DOHH2 (cell line): ENCODE data around the gene MAML2.

Experiments
- H3F3A ChIP-seq: fragments of 200-600 bp; sonication (generic), shearing (Covaris generic); 2 replicates; pipeline ENCODE4 v1.6.0; 2016; ENCODE audit warnings: antibody characterized with exemption, mild to moderate bottlenecking; ENCODE audit not compliant: control insufficient read depth, insufficient read depth
- H3K27ac ChIP-seq: fragments of 200-600 bp; sonication (generic); 2 replicates; pipeline ENCODE4 v1.5.1; 2014; ENCODE audit warnings: low read depth, mild to moderate bottlenecking, low read length, moderate library complexity
- H3K27me3 ChIP-seq: fragments of 200-600 bp; sonication (generic); 2 replicates; pipeline ENCODE4 v1.6.1; 2014; ENCODE audit warnings: mild to moderate bottlenecking, low read length, mixed read lengths; ENCODE audit not compliant: control insufficient read depth
- H3K36me3 ChIP-seq: fragments of 200-600 bp; sonication (generic); 2 replicates; pipeline ENCODE4 v1.6.1; 2014; ENCODE audit warnings: mild to moderate bottlenecking, low read length, moderate library complexity, mixed read lengths; ENCODE audit not compliant: control insufficient read depth
- H3K4me1 ChIP-seq: fragments of 200-600 bp; sonication (generic); 2 replicates; pipeline ENCODE4 v1.6.1; 2014; ENCODE audit warnings: mild to moderate bottlenecking, low read length, mixed read lengths; ENCODE audit not compliant: control insufficient read depth
- H3K4me2 ChIP-seq: fragments of 200-600 bp; sonication (generic); 2 replicates; pipeline ENCODE4 v1.6.0; 2014; ENCODE audit warnings: mild to moderate bottlenecking, low read length, moderate library complexity
- H3K4me3 ChIP-seq: fragments of 200-600 bp; sonication (generic); 2 replicates; pipeline ENCODE4 v1.5.1; 2014; ENCODE audit warnings: mild to moderate bottlenecking, low read length, mixed read lengths
- H3K79me2 ChIP-seq: fragments of 200-600 bp; sonication (generic); 2 replicates; pipeline ENCODE4 v1.6.1; 2014; ENCODE audit warnings: mild to moderate bottlenecking, low read length, mixed read lengths; ENCODE audit not compliant: control insufficient read depth
- H3K9me2 ChIP-seq: fragments of 200-600 bp; sonication (generic); replicated peaks from 2 replicates; pipeline ENCODE4 v1.6.1; 2014; ENCODE audit warnings: mild to moderate bottlenecking, low read length, mixed read lengths; ENCODE audit not compliant: control insufficient read depth
- H3K9me3 ChIP-seq: fragments of 200-600 bp; sonication (generic); 2 replicates; pipeline ENCODE4 v1.6.1; 2014; ENCODE audit warnings: antibody characterized with exemption, low read length, mixed read lengths; ENCODE audit not compliant: control insufficient read depth, insufficient read depth
- H4K20me1 ChIP-seq: fragments of 200-600 bp; sonication (generic); 2 replicates; pipeline ENCODE4 v1.6.0; 2014; ENCODE audit warnings: low read depth, mild to moderate bottlenecking, antibody characterized with exemption, low read length, moderate library complexity; ENCODE audit not compliant: control insufficient read depth, insufficient read depth
- EZH2phosphoT487 ChIP-seq: fragments of 200-600 bp; sonication (generic); IDR thresholded peaks from 2 replicates; pipeline ENCODE4 v1.6.1; 2017; ENCODE audit warnings: borderline replicate concordance, mild to moderate bottlenecking, antibody characterized with exemption, low read length, moderate library complexity, mixed read lengths
- TF ChIP-seq, protein P1 (sequence below): fragments of 200-600 bp; sonication (generic); IDR thresholded peaks from one replicate; pipeline ENCODE4 v1.5.1; 2014; ENCODE audit warnings: antibody characterized with exemption, mild to moderate bottlenecking, low read depth, low read length; ENCODE audit not compliant: poor library complexity, severe bottlenecking

Gene MAML2

DNA sequence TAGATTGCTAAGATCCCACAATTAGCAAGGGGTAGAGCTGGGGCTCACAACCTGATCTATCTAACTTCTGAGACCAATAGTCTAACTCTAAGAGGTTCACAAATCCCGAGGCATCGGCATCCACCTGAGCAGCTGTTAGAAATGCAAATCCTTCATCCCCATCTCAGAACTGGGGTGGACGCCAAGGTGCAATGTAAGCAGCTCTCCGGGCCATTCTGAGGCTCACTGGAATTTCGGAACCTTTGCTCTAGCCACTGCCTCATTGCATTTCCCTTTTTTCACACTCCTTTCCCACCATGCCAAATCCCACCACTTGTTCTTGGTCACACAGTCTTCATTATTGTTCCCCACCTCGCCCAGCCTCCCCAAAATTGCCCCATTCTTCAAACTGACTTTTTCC, 29.8 kb downstream of the MAML2 start:
- Histone ChIP-seq H3K9me3 (no peaks in the 10 kb centered on the region), H3K4me3 (no peak overlapping the region), H3K79me2 (no peaks in the 10 kb centered on the region), H4K20me1 (no peaks in the 10 kb centered on the region), H3K27me3 (no peaks in the 10 kb centered on the region), H3K4me1 (no peaks in the 10 kb centered on the region), H3K27ac (no peak overlapping the region), H3K9me2 (no peaks in the 10 kb centered on the region), H3K4me2 (no peak overlapping the region), H3F3A (no peaks in the 10 kb centered on the region), H3K36me3 (no peaks in the 10 kb centered on the region)
- TF ChIP-seq, protein P1, sequence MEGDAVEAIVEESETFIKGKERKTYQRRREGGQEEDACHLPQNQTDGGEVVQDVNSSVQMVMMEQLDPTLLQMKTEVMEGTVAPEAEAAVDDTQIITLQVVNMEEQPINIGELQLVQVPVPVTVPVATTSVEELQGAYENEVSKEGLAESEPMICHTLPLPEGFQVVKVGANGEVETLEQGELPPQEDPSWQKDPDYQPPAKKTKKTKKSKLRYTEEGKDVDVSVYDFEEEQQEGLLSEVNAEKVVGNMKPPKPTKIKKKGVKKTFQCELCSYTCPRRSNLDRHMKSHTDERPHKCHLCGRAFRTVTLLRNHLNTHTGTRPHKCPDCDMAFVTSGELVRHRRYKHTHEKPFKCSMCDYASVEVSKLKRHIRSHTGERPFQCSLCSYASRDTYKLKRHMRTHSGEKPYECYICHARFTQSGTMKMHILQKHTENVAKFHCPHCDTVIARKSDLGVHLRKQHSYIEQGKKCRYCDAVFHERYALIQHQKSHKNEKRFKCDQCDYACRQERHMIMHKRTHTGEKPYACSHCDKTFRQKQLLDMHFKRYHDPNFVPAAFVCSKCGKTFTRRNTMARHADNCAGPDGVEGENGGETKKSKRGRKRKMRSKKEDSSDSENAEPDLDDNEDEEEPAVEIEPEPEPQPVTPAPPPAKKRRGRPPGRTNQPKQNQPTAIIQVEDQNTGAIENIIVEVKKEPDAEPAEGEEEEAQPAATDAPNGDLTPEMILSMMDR, result no peak
- TF ChIP-seq EZH2phosphoT487, result no peak

DNA sequence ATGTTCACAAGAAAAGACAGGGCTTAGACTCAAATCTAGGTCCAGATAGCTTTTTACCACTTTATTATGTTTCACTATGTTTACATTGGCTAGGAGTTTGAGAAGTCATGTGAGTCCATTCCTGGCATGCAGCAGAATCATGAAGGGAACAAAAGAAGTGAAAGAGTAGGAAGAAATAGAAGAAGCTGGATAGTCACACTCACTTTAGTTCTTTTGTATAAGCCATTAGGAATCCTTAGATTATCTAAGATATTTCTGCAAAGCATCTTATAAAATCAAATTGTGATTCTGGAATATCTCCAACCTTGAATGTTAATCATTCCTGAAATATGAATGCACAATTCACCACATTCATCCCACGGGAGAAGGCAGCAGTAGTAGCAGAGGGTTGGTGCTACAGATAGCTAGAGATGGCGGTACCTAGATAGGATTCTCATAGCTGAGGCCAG, 31.9 kb downstream of the MAML2 start:
- Histone ChIP-seq H3K79me2 (no peaks in the 10 kb centered on the region), H3K27me3 (0 out of 2 replicates have a peak, but pooled peaks cover 3% of the 10 kb centered on the region), H4K20me1 (no peaks in the 10 kb centered on the region), H3K36me3 (no peaks in the 10 kb centered on the region), H3K9me2 (no peaks in the 10 kb centered on the region), H3K4me2 (no peak overlapping the region), H3K4me3 (no peak overlapping the region), H3K4me1 (no peaks in the 10 kb centered on the region), H3K27ac (no peak overlapping the region), H3F3A (no peaks in the 10 kb centered on the region), H3K9me3 (no peaks in the 10 kb centered on the region)
- TF ChIP-seq, protein P1, result no peak
- no peak for TF ChIP-seq EZH2phosphoT487

DNA sequence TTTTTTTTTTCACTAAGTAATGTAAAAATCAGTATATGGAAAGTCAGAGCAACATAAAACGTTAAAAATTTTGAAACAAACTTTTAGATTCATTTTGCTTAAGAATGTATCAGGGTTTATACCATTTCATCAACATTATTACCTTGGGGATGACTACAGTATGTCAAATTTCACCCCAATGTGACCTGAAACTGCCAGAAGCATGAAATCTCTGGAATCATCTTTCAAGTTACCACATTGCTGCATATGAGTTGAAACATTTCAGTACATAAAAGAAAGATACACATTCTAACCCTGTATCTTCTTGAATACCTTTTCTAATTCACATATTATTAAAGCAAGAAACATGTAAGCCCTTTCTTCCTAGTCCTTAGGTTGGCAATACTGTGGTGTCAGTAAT, 32.8 kb downstream of the MAML2 start:
- H3F3A ChIP-seq, result no peaks in the 10 kb centered on the region
- H3K4me3 ChIP-seq, result no peak overlapping the region
- no peaks in the 10 kb centered on the region for H3K4me1 ChIP-seq
- H3K9me3 ChIP-seq, result no peaks in the 10 kb centered on the region
- H3K9me2 ChIP-seq, result no peaks in the 10 kb centered on the region
- H3K4me2 ChIP-seq, result no peak overlapping the region
- H4K20me1 ChIP-seq, result no peaks in the 10 kb centered on the region
- H3K27ac ChIP-seq, result no peak overlapping the region
- no peaks in the 10 kb centered on the region for H3K36me3 ChIP-seq
- TF ChIP-seq, protein P1, result no peak
- no peak for TF ChIP-seq EZH2phosphoT487
- no peaks in the 10 kb centered on the region for H3K79me2 ChIP-seq
- 0 out of 2 replicates have a peak, but pooled peaks cover 3% of the 10 kb centered on the region for H3K27me3 ChIP-seq

DNA sequence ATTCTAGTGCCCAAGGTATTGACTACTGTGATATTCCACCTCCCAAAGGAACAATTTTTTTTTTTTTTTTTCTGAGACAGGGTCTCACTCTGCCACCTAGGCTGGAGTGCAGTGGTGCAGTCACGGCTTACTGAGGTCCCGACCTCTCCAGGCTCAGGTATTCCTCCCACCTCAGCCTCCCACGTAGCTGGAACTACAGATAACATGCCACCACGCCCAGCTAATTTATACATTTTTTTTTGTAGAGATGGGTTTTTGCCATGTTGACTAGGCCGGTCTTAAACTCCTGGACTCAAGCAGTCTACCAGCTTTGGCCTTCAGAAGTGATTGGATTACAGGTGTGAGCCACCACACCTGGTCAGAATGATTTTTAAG, 33.4 kb downstream of the MAML2 start:
- no peaks in the 10 kb centered on the region for H3K79me2 ChIP-seq
- H3K9me2 ChIP-seq, result no peaks in the 10 kb centered on the region
- H3K27ac ChIP-seq, result no peak overlapping the region
- H3K4me2 ChIP-seq, result no peak overlapping the region
- 0 out of 2 replicates have a peak, but pooled peaks cover 3% of the 10 kb centered on the region for H3K27me3 ChIP-seq
- no peak overlapping the region for H3K4me3 ChIP-seq
- no peaks in the 10 kb centered on the region for H3F3A ChIP-seq
- TF ChIP-seq, protein P1, result no peak
- no peak for TF ChIP-seq EZH2phosphoT487
- no peaks in the 10 kb centered on the region for H3K4me1 ChIP-seq
- no peaks in the 10 kb centered on the region for H3K9me3 ChIP-seq
- H4K20me1 ChIP-seq, result no peaks in the 10 kb centered on the region
- no peaks in the 10 kb centered on the region for H3K36me3 ChIP-seq
